Measurements from ENCODE around the gene MEAF6. TPM values are rescaled to one million over a fixed set of nuclear protein-coding genes. Genes with fewer than 3 reads are reported as not detected.
A peak's percentile ranks its signal among the peaks of the same experiment; 100 is the strongest.

Gene MEAF6
- total RNA-seq, 2 experiments from 2014 or later: 66.8 to 72.2 TPM

DNA sequence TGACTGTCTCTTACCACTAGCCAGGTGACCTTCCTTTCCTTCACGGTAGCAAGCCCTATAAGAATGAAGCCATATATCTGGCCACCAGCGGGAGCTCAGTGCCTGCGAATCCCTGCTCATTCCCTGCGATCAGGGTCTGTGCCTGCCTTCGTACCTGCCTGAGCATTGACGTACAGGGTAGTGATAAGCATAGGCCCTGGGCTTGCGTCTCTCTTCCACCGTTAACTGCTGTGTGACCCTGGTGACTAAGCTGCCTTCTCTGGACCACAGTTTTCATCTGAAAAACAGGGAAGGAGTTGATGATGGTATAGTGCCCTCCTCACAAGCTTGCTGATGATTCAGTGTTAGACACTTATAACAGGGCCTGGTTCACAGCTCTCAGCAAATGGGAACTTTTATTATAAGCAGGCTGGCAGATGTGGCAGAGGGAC lies 36.1 kb downstream of the MEAF6 start:
- CTCF ChIA-PET: interaction anchor here (0.6 to 3.9 kb wide), 11 partner anchors 8 to 1193 kb away, joined by 3 to 63 read pairs (median 6); partner anchors contain the start of gene MEAF6
- Mint-ChIP-seq H3K4me3 (peak overlapping the region; percentile 95), H3K9me3 (ENCODE audit: low read depth) (no peaks in the 10 kb centered on the region), H3K27me3 (no peaks in the 10 kb centered on the region), H3K27ac (peak overlapping the region; percentile 98), H3K36me3 (ENCODE audit: low read depth) (peaks cover 78% of the 10 kb centered on the region), H3K4me1 (peaks cover 35% of the 10 kb centered on the region)
- intact Hi-C loops (cut with DNase I, micrococcal nuclease): loop anchor here (1.0 to 10.0 kb wide), 9 partner anchors 99 to 1544 kb away; partner anchors contain the start of genes AGO3 (in 1 of the 2), CDCA8 (in 1 of the 2), GNL2 (in 1 of the 2) and MTF1 (in 1 of the 2)
- DNase-seq: peak; percentile 75
- POLR2A ChIA-PET: interaction anchor here (0.6 to 1.7 kb wide), 10 partner anchors 9 to 1933 kb away, joined by 3 to 13 read pairs (median 4); partner anchors contain the start of genes SNIP1 and UTP11
- ATAC-seq: peak; percentile 56

DNA sequence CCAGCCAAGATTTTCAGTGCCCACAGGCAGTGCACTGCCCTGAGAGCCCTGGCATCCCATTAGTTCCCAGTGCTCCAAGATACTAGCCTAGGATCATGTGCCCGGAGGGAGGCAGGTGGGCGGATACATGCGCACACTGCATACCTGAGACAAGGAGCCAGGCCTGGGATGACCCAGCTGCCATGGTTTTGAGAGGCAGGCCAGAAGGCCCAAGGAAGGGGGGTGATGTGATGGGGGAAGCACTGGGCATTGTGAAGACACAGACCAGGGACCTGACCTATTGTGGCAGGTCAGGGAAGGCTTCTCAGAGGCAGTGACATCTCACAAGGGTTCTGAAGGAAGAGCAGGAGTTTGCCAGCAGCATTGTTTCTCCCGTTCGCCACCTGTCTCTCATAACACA lies 36.6 kb downstream of the MEAF6 start:
- POLR2A ChIA-PET: interaction anchor here (0.6 to 4.6 kb wide), 7 partner anchors 8 to 534 kb away, joined by 3 to 30 read pairs (median 6); partner anchors contain the start of genes SNIP1 and UTP11
- Mint-ChIP-seq H3K4me1 (peaks cover 40% of the 10 kb centered on the region), H3K4me3 (peak overlapping the region; percentile 95), H3K27me3 (no peaks in the 10 kb centered on the region), H3K9me3 (ENCODE audit: low read depth) (no peaks in the 10 kb centered on the region), H3K36me3 (ENCODE audit: low read depth) (peaks cover 78% of the 10 kb centered on the region), H3K27ac (peak overlapping the region; percentile 98)
- CTCF ChIA-PET: interaction anchor here (0.6 to 3.9 kb wide), 10 partner anchors 9 to 628 kb away, joined by 3 to 63 read pairs (median 6); partner anchors contain the start of gene MEAF6
- intact Hi-C loops (cut with DNase I, micrococcal nuclease): loop anchor here (1.0 to 10.0 kb wide), 9 partner anchors 99 to 1543 kb away; partner anchors contain the start of genes AGO3 (in 1 of the 2), CDCA8 (in 1 of the 2), GNL2 (in 1 of the 2) and MTF1 (in 1 of the 2)
- peak; percentile 39 for DNase-seq
- no peak for ATAC-seq

DNA sequence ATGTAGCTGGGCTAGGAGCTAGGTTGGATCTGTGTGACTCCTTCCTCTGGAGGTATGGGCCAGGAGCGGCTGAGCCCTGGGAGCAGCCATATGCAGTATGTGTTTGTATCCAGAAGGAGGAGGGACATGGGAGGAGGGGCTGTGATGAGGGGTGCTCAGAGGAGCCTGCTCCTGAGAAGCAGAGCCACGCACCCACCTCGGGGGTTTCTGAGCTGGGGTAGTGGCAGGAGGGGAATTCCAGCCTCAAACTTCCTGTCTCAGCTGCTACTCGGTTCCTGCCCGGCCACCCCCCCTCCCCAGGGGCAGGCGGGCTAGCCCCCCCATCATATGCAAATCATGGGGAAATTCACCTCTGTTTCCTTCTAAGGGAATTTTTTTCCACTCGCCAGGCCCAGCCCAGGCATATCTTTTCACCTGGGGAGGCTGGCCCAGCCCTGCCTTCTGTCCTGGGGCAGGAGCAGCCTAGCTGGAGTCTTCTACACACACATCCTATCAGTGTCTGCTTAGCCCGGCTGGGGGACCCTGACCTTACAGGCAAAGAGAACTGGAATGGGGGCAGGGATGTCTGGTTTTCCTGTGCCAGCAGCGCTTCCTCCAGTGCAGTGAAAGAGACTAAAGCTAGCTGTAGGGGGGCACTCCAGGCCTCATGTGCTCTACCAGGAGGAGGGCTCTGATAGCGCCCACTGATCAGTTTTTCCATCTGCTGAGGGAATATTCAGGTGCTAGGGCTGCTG lies 37.2 kb downstream of the MEAF6 start:
- ATAC-seq: peak; percentile 35
- peak; percentile 90 for DNase-seq
- intact Hi-C loops (cut with DNase I, micrococcal nuclease): loop anchor here (5.0 to 10.0 kb wide), 8 partner anchors 100 to 1543 kb away; partner anchors contain the start of genes AGO3 (in 1 of the 2), CDCA8 (in 1 of the 2), GNL2 (in 1 of the 2) and MTF1 (in 1 of the 2)
- Mint-ChIP-seq H3K9me3 (ENCODE audit: low read depth) (no peaks in the 10 kb centered on the region), H3K4me3 (peak overlapping the region; percentile 95), H3K27ac (peak overlapping the region; percentile 98), H3K4me1 (peaks cover 43% of the 10 kb centered on the region), H3K27me3 (no peaks in the 10 kb centered on the region), H3K36me3 (ENCODE audit: low read depth) (peaks cover 74% of the 10 kb centered on the region)
- ChIA-PET CTCF (interaction anchor here (0.6 to 3.9 kb wide), 8 partner anchors 10 to 629 kb away, joined by 3 to 63 read pairs (median 4); partner anchors contain the start of gene CDCA8), POLR2A (interaction anchor here (0.6 to 4.6 kb wide), 8 partner anchors 9 to 1316 kb away, joined by 3 to 30 read pairs (median 4); partner anchors contain the start of gene SNIP1)

DNA sequence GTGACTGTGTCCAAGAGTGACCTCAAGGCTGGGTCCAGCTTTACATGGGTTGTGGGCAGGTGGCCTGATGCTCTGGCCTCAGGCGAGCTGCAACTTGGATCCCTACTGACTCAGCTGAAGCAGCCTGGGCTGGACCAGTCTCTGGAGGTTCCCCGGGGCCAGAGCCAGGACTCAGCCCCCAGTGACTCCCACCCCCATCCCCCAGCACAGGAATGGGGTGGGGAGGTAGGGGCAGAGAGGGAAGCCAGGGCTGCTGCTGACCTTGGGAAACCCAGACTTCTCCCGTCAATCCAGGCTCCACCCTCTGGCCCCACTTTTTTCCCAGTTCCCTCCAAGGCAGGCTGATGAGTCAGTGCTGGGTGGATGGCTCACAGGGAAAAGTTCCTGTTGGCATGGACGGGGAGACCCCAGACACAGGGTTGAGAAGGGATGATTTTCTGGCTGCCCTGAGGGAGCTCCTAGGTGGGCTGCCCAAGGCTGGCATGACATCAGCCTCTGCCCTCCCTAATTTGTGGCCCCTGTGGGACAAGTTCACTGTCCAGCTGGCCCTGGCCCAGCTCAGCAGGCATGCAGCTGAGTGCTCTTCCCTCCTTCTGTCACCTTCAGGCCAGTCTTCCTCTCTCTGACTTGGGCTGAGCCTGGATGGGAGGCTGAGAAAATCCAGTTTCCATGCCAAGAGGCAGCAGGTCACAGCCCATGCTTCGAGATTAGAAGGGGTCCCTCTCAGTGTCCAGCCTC lies 37.9 kb downstream of the MEAF6 start:
- peaks cover 43% of the 10 kb centered on the region for H3K4me1 Mint-ChIP-seq
- ATAC-seq: no peak
- DNase-seq: peak; percentile 31
- intact Hi-C loops (cut with DNase I, micrococcal nuclease): loop anchor here (5.0 to 10.0 kb wide), 8 partner anchors 101 to 1542 kb away; partner anchors contain the start of genes AGO3 (in 1 of the 2), CDCA8 (in 1 of the 2), GNL2 (in 1 of the 2) and MTF1 (in 1 of the 2)
- peaks cover 67% of the 10 kb centered on the region for H3K36me3 Mint-ChIP-seq (ENCODE audit: low read depth)
- H3K4me3 Mint-ChIP-seq: peak overlapping the region; percentile 95
- ChIA-PET POLR2A (interaction anchor here (0.6 to 4.6 kb wide), 8 partner anchors 10 to 1316 kb away, joined by 3 to 30 read pairs (median 4); partner anchors contain the start of gene SNIP1), CTCF (interaction anchor here (0.6 to 3.9 kb wide), 4 partner anchors 10 to 544 kb away, joined by 3 to 63 read pairs (median 4); partner anchors contain the start of gene CDCA8)
- no peaks in the 10 kb centered on the region for H3K27me3 Mint-ChIP-seq
- H3K27ac Mint-ChIP-seq: peak overlapping the region; percentile 98
- no peaks in the 10 kb centered on the region for H3K9me3 Mint-ChIP-seq (ENCODE audit: low read depth)

DNA sequence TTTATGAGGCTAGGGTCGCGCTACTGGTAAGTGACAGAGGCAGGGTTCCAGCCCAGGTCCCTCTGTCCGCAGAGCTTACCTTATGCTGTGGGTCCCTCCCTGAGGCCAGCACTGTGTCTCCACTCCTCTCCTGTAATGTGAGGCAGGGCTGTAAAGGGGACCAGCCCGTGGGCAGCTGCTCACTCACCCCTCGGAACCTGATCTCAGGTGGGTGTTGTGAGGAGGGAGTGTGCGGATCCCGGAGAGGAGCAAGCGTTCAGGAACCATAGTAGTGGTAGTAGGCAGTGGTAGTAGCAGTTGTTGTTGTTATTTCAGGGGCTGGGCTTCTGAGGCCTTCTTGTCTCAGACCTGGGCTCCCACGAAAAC lies 38.5 kb downstream of the MEAF6 start:
- ATAC-seq: no peak
- Mint-ChIP-seq H3K4me1 (peaks cover 42% of the 10 kb centered on the region), H3K36me3 (ENCODE audit: low read depth) (peaks cover 62% of the 10 kb centered on the region), H3K27ac (peak overlapping the region; percentile 98), H3K27me3 (no peaks in the 10 kb centered on the region), H3K9me3 (ENCODE audit: low read depth) (no peaks in the 10 kb centered on the region), H3K4me3 (peak overlapping the region; percentile 95)
- CTCF ChIA-PET: interaction anchor here (0.5 to 3.9 kb wide), 4 partner anchors 11 to 328 kb away, joined by 3 to 63 read pairs (median 8); no protein-coding TSS in a partner anchor
- POLR2A ChIA-PET: interaction anchor here (0.6 to 4.6 kb wide), 3 partner anchors 10 to 1076 kb away, joined by 4 to 30 read pairs (median 8); no protein-coding TSS in a partner anchor
- DNase-seq: peak; percentile 27
- intact Hi-C loops (cut with DNase I, micrococcal nuclease): loop anchor here (5.0 to 10.0 kb wide), 8 partner anchors 101 to 1541 kb away; partner anchors contain the start of genes AGO3 (in 1 of the 2), CDCA8 (in 1 of the 2), GNL2 (in 1 of the 2) and MTF1 (in 1 of the 2)

DNA sequence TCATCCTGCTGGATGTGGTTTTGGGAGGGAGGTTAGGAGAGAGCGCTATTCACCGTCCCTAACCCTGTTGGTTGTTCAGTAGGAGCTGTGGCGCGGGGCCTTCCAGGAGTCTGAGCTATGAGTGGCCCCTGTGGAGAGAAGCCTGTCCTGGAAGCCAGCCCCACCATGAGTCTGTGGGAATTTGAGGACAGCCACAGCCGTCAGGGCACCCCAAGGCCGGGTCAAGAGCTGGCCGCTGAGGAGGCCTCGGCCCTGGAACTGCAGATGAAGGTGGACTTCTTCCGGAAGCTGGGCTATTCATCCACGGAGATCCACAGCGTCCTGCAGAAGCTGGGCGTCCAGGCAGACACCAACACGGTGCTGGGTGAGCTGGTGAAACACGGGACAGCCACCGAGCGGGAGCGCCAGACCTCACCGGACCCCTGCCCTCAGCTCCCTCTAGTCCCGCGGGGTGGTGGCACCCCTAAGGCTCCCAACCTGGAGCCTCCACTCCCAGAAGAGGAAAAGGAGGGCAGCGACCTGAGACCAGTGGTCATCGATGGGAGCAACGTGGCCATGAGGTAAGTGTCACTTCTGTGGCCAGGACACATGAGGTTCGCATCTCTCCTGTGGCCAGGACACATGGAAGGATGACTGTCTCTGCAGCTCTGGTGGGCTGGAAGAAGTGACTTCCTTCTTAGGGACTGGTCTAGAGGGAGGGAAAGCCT lies 39.0 kb downstream of the MEAF6 start:
- intact Hi-C loops (cut with DNase I, micrococcal nuclease): loop anchor here (2.0 to 10.0 kb wide), 9 partner anchors 102 to 1541 kb away; partner anchors contain the start of genes AGO3 (in 1 of the 2), CDCA8 (in 1 of the 2), GNL2 (in 1 of the 2) and MTF1 (in 1 of the 2)
- peak overlapping the region; percentile 98 for H3K27ac Mint-ChIP-seq
- DNase-seq (peak; percentile 33), ATAC-seq (no peak)
- peaks cover 56% of the 10 kb centered on the region for H3K36me3 Mint-ChIP-seq (ENCODE audit: low read depth)
- peak overlapping the region; percentile 95 for H3K4me3 Mint-ChIP-seq
- no peaks in the 10 kb centered on the region for H3K9me3 Mint-ChIP-seq (ENCODE audit: low read depth)
- peaks cover 37% of the 10 kb centered on the region for H3K4me1 Mint-ChIP-seq
- no peaks in the 10 kb centered on the region for H3K27me3 Mint-ChIP-seq
- ChIA-PET POLR2A (interaction anchor here (0.6 to 4.6 kb wide), 6 partner anchors 11 to 1076 kb away, joined by 3 to 30 read pairs (median 8); partner anchors contain the start of gene MEAF6), CTCF (interaction anchor here (0.5 to 3.9 kb wide), 7 partner anchors 10 to 328 kb away, joined by 3 to 63 read pairs (median 6); partner anchors contain the start of gene MEAF6)

DNA sequence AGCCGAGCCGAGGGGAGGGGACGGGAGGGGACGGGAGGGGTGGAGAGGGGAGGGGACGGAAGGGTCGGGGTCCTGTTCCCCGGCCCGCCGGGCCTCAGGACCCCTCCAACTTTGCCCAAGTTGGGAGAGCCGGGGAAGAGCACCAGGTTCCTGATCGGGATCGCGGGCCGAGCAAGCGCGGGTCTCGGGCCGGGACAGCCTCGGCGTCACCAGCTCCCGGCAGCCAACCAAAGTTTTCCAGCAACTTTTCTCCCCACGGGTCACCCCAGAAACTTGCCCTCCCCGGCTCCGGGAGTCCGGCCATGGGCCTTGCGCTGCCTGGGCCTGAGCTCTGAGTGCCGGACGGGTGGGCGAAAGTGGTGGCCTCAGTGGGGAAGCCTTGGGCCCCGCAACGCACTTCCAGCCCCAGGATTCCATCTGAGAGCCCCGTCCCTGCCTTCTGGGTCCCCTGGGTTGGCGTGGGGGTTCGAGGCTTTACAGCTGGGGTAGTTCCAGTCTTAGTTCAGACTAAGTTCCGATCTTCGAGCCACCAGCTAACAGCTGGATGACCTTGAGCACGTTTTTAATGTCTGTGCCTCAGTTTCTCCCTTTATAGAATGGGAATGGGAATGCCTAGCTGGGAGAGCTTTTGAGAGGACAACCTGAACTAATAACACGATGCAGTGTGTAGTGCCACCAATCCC lies 39.7 kb downstream of the MEAF6 start:
- H3K27ac Mint-ChIP-seq: peak overlapping the region; percentile 98
- intact Hi-C loops (cut with DNase I, micrococcal nuclease): loop anchor here (1.0 to 10.0 kb wide), 19 partner anchors 39 to 1540 kb away; partner anchors contain the start of genes CDCA8 (in 2 of the 2), MTF1 (in 2 of the 2), SNIP1 (in 2 of the 2) and AGO3 (in 1 of the 2)
- POLR2A ChIA-PET: interaction anchor here (0.8 to 4.6 kb wide), 5 partner anchors 9 to 216 kb away, joined by 3 to 30 read pairs (median 7); partner anchors contain the start of gene MEAF6
- H3K4me3 Mint-ChIP-seq: peak overlapping the region; percentile 95
- DNase-seq (peak; percentile 48), ATAC-seq (no peak)
- no peaks in the 10 kb centered on the region for H3K9me3 Mint-ChIP-seq (ENCODE audit: low read depth)
- no peaks in the 10 kb centered on the region for H3K27me3 Mint-ChIP-seq
- peaks cover 36% of the 10 kb centered on the region for H3K4me1 Mint-ChIP-seq
- CTCF ChIA-PET: interaction anchor here (1.1 to 2.0 kb wide), 5 partner anchors 9 to 40 kb away, joined by 3 to 16 read pairs (median 6); partner anchors contain the start of gene MEAF6
- H3K36me3 Mint-ChIP-seq (ENCODE audit: low read depth): peaks cover 49% of the 10 kb centered on the region

DNA sequence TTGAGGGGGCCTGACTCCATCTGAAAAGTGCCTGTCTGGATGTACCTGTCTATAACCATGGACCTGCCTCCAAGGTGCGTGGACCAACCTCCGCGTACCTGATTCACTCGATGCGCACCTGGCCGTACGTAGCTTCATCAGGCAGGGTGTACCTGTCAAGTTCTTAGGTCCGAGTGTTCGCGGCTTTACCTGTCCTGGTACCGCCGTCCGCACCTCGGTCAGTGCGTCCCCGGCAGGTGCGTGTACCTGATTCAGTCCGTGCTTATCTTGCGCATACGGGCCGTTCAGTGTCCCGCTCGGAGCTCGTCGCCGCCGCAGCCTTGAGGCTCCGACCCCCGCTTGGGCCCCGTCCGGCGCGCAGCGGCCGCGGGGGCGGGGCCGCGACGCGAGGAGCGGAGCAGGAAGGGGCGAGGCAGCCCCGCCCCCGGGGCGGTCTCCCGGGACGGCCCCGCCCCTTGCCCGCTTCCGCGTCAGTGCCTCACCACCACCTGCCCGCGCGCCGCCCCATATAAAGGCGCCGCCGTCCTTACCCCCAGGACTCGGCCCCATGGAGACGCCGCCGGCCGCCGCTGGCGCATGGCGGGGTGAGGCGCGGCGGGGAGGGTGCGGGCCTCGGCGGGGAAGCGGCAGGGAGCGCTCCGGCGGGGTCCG lies 40.4 kb downstream of the MEAF6 start, which contains the start of gene ZC3H12A:
ZC3H12A (plus strand) TSS at position 535 of the 651 bp plus-strand sequence. CDS start 917 bp downstream, outside the sequence.
- CTCF ChIA-PET: interaction anchor here (1.3 to 2.0 kb wide), 4 partner anchors 8 to 41 kb away, joined by 3 to 16 read pairs (median 8); partner anchors contain the start of gene MEAF6
- H3K27me3 Mint-ChIP-seq: no peaks in the 10 kb centered on the region
- H3K36me3 Mint-ChIP-seq (ENCODE audit: low read depth): peaks cover 43% of the 10 kb centered on the region
- H3K9me3 Mint-ChIP-seq (ENCODE audit: low read depth): no peaks in the 10 kb centered on the region
- peak within 1 kb of the TSS; percentile 98 for H3K27ac Mint-ChIP-seq
- H3K4me1 Mint-ChIP-seq: peaks cover 43% of the 10 kb centered on the region
- H3K4me3 Mint-ChIP-seq: peak within 1 kb of the TSS; percentile 95
- peak; percentile 96 for DNase-seq
- POLR2A ChIA-PET: interaction anchor here (0.6 to 4.6 kb wide), 4 partner anchors 8 to 45 kb away, joined by 3 to 30 read pairs (median 3); no protein-coding TSS in a partner anchor
- ATAC-seq: peak; percentile 46
- intact Hi-C loops (cut with DNase I, micrococcal nuclease): loop anchor here (1.0 to 10.0 kb wide), 14 partner anchors 40 to 1539 kb away; partner anchors contain the start of genes MTF1 (in 2 of the 2), SNIP1 (in 2 of the 2), AGO3 (in 1 of the 2) and CDCA8 (in 1 of the 2)

Measured in activated CD4-positive, alpha-beta T cell treated with anti-CD3 and anti-CD28 coated beads for 36 hours (primary cell).